Prostate gland (tissue), 2 donors: ENCODE data around the gene SEZ6. TPM values are rescaled to one million over a fixed set of nuclear protein-coding genes. Genes with fewer than 3 reads are reported as not detected.
A peak's percentile ranks its signal among the peaks of the same experiment; 100 is the strongest.

Experiments used
- DNase-seq: peaks from one replicate; pipeline ENCODE4 v3.0.0-alpha.2; 2019; ENCODE audit warnings: low spot score
- H3K27ac ChIP-seq, 2 donors: fragments of 200-600 bp; sonication (generic); 2 replicates each; pipeline ENCODE4 v1.5.1; 2017 to 2019
- H3K27me3 ChIP-seq: fragments of 200-600 bp; sonication (generic); replicated peaks from 2 replicates; pipeline ENCODE4 v1.5.1; 2019; ENCODE audit not compliant: insufficient read depth
- H3K36me3 ChIP-seq, 2 donors: fragments of 200-600 bp; sonication (generic); 1 replicate in 1 of 2; 2 replicates in 1 of 2; pipeline versions ENCODE4 v1.5.1 to v1.8.1; 2017 to 2019
- H3K4me1 ChIP-seq: fragments of 200-600 bp; sonication (generic); replicated peaks from 2 replicates; pipeline ENCODE4 v1.5.1; 2019
- H3K4me3 ChIP-seq, 2 donors: fragments of 200-600 bp; sonication (generic); 2 replicates each; pipeline ENCODE4 v1.5.1; 2017 to 2019
- H3K9me3 ChIP-seq: fragments of 200-600 bp; sonication (generic); 2 replicates; pipeline ENCODE4 v1.5.1; 2017
- POLR2A ChIP-seq: fragments of 450-650 bp; IDR thresholded peaks from one replicate; pipeline ENCODE4 v1.6.1; 2016; ENCODE audit warnings: antibody characterized with exemption, mild to moderate bottlenecking
- POLR2AphosphoS5 ChIP-seq: sonication (generic); formaldehyde crosslinking; IDR thresholded peaks from one replicate; pipeline ENCODE4 v1.6.1; 2017; ENCODE audit warnings: antibody characterized with exemption
- WGBS: methylation state at CpG from one replicate; pipeline ENCODE4 v1.1.5; 2018; 5-methylcytosine and 5-hydroxymethylcytosine counted together
- intact Hi-C: fragments of 100-400 bp; cut with DNase I; formaldehyde crosslinking; loops from one replicate; pipeline ENCODE4 v1.14.2; 2022
- total RNA-seq, 2 donors: library from RNA; depleted of rRNA; stranded (reverse); fragments of >200 nt; gene quantifications; one replicate each; pipeline ENCODE4 v1.1.0, GENCODE V29; 2016
- TF ChIP-seq, protein P1 (sequence below), 4 experiments: fragments of 200-600 bp in 2 of 4; fragments of 450-650 bp in 2 of 4; sonication (generic) in 2 of 4; IDR thresholded peaks; 1 replicate in 3 of 4; 2 replicates in 1 of 4; pipeline ENCODE4 v1.5.1; 2016 to 2019; ENCODE audit warnings: antibody characterized with exemption in 4 of 4, mild to moderate bottlenecking in 2 of 4, moderate library complexity in 2 of 4

The SEZ6 gene
- total RNA-seq, 2 donors from 2014 or later = 0.05 to 1.0 TPM

DNA sequence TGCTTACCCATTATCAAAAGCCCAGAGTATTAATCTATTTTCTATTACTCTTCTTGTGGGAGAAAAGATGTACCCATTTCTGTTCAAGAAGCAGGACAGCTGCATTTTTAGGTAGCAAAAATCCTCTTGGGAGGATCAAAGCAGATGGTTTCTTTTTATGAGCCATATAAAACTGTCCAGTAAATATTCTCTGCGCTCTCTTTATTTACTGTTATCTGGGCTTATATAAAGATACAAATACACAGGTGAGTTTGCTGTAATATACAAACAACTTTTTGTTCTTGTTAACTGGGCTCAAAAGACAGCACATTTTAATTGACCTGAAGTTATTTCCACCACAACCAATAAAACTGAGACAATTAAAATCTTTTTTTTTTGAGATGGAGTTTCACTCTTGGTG lies 64.6 kb downstream of the SEZ6 start:
- no peak overlapping the region for H3K4me3 ChIP-seq
- intact Hi-C loops = no loop called here
- peak overlapping the region; percentile 28 to 47 for H3K27ac ChIP-seq
- H3K4me1 ChIP-seq = peaks cover 42% of the 10 kb centered on the region
- DNase-seq = no peak
- no peaks in the 10 kb centered on the region for H3K9me3 ChIP-seq
- H3K27me3 ChIP-seq = no peaks in the 10 kb centered on the region
- 11% methylated on average over 1 of the region's 1 CpG for WGBS
- no peaks in the 10 kb centered on the region for H3K36me3 ChIP-seq
- TF ChIP-seq, protein P1, sequence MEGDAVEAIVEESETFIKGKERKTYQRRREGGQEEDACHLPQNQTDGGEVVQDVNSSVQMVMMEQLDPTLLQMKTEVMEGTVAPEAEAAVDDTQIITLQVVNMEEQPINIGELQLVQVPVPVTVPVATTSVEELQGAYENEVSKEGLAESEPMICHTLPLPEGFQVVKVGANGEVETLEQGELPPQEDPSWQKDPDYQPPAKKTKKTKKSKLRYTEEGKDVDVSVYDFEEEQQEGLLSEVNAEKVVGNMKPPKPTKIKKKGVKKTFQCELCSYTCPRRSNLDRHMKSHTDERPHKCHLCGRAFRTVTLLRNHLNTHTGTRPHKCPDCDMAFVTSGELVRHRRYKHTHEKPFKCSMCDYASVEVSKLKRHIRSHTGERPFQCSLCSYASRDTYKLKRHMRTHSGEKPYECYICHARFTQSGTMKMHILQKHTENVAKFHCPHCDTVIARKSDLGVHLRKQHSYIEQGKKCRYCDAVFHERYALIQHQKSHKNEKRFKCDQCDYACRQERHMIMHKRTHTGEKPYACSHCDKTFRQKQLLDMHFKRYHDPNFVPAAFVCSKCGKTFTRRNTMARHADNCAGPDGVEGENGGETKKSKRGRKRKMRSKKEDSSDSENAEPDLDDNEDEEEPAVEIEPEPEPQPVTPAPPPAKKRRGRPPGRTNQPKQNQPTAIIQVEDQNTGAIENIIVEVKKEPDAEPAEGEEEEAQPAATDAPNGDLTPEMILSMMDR (IDR thresholded peaks at IDR 0.05) = no peak
- TF ChIP-seq POLR2AphosphoS5 (peak; percentile 49), POLR2A (no peak)

DNA sequence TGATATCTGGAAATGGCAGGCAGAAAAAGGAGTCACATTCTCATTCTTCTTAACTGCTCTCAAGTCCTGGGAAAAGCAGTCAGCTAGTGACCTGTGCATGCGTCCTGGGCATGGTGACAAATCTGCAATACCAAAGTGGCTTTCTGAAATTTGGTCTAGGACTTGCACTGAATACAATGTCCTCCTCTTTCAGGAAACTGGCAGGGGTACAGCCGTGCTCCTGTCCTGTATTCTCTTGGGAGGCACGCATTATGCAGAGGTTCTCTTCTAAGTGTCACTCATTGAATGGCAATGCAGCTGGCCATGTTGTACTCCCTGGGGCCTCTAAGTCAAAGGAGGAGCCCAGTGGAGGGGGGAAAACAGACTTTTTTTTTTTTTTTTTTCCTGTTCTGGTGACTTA lies 65.2 kb downstream of the SEZ6 start:
- DNase-seq = peak; percentile 19
- H3K36me3 ChIP-seq = no peaks in the 10 kb centered on the region
- H3K27ac ChIP-seq = peak overlapping the region; percentile 15 to 21
- no peaks in the 10 kb centered on the region for H3K27me3 ChIP-seq
- intact Hi-C loops = no loop called here
- TF ChIP-seq POLR2A (no peak), POLR2AphosphoS5 (peak; percentile 35)
- no peaks in the 10 kb centered on the region for H3K9me3 ChIP-seq
- H3K4me1 ChIP-seq = peaks cover 36% of the 10 kb centered on the region
- WGBS = 17% methylated on average over 3 of the region's 3 CpGs
- no peak overlapping the region for H3K4me3 ChIP-seq

DNA sequence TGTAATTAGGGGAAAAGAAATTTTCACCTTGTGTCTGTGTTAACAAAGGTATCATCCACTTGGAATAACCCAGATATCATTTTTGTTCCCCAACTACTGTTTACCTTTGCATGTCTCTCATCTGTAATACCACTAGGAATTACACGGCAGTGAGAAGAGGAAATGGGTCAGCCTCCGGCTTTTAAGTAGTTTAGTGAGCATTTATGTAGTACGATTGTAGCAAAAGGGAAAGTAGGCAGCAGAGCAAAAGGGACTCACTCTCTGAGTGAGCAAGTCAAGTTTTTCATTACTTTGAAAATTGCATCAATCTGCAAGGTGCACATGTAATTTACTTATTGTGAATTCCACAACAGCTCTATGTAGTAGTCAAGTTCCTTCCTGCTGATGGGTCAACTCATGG lies 65.7 kb downstream of the SEZ6 start:
- Histone ChIP-seq H3K4me1 (peaks cover 32% of the 10 kb centered on the region), H3K4me3 (no peak overlapping the region), H3K36me3 (no peaks in the 10 kb centered on the region), H3K27me3 (no peaks in the 10 kb centered on the region), H3K9me3 (no peaks in the 10 kb centered on the region), H3K27ac (peak overlapping the region; percentile 15 to 21)
- TF ChIP-seq, protein P1 (IDR thresholded peaks at IDR 0.05) = no peak
- no peak for TF ChIP-seq POLR2AphosphoS5
- no peak for TF ChIP-seq POLR2A
- no peak for DNase-seq
- intact Hi-C loops = no loop called here
- 65% methylated on average over 3 of the region's 3 CpGs for WGBS

DNA sequence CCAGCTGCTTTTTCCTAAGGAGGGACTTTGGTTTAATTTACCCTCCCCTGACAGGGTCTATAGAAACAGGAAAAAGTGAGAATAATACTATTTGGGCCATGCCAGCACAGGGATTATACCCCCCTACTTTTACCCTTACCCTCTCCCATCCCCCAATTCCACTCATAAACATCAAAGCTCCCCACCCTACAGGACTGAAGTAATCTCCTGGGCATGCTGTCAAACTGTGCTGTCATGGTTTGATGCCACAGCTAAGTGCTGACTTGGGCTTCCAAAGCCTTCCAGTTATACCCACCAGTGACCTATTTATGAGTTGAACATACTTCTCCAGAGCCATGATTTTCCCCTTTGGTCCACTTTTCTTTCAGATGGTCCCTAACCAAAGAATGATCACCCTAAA lies 67.3 kb downstream of the SEZ6 start:
- Histone ChIP-seq H3K27me3 (no peaks in the 10 kb centered on the region), H3K36me3 (no peaks in the 10 kb centered on the region), H3K4me1 (peaks cover 25% of the 10 kb centered on the region), H3K4me3 (no peak overlapping the region), H3K27ac (peak overlapping the region; percentile 64 to 74), H3K9me3 (no peaks in the 10 kb centered on the region)
- intact Hi-C loops = no loop called here
- TF ChIP-seq POLR2AphosphoS5 = no peak
- TF ChIP-seq, protein P1 (IDR thresholded peaks at IDR 0.05) = no peak
- no peak for TF ChIP-seq POLR2A
- DNase-seq = no peak

DNA sequence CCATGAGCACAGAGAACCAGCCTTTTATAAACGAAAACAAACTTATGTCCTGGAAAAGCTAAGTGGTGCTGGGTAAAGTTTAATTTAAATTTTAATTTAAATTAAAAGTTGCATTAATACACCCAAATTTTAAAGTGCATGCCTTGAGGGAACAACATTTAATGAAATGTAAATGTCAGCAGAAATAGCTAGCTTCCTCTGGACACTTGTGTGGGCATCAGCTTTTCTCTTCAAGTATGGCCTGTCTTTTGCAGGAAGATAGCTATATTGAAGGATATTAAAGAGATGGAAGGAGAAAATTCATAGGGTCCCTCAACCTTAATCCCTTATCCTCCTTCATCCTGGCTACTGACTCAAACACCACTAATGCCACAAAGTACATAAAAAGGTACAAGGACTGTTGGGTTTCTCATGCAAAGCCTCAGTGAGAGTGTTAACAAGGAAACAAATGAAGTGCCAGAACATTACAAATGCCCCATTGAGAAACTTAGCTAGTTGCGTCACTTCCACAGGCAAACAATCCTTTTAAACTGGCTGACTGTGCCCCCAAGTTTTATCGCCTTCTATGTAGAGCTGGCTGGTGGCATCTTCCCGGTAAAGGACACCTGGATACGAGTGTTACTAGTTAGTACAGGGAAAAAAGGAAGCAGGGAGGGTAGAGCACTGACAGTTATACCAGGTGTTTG lies 68.6 kb downstream of the SEZ6 start:
- peak; percentile 84 for DNase-seq
- Histone ChIP-seq H3K27me3 (no peaks in the 10 kb centered on the region), H3K4me3 (no peak overlapping the region), H3K9me3 (no peaks in the 10 kb centered on the region), H3K27ac (peak overlapping the region; percentile 64 to 74), H3K36me3 (no peaks in the 10 kb centered on the region), H3K4me1 (peaks cover 25% of the 10 kb centered on the region)
- WGBS = 41% methylated on average over 5 of the region's 5 CpGs
- TF ChIP-seq POLR2AphosphoS5 = peak; percentile 92
- no peak for TF ChIP-seq POLR2A
- intact Hi-C loops = no loop called here
